Esophagus muscularis mucosa (tissue), 3 donors: ENCODE results near the gene CTSD.

Source experiments
- CTCF ChIP-seq, 3 experiments: fragments of 200-600 bp in 2 of 3; fragments of 450-650 bp in 1 of 3; sonication (generic) in 2 of 3; IDR thresholded peaks; one replicate each; pipeline ENCODE4 v1.5.1; 2017 to 2019; ENCODE audit warnings: antibody characterized with exemption in 3 of 3, mild to moderate bottlenecking in 2 of 3, moderate library complexity in 1 of 3
- POLR2A ChIP-seq: fragments of 450-650 bp; IDR thresholded peaks from one replicate; pipeline ENCODE4 v1.6.1; 2017; ENCODE audit warnings: antibody characterized with exemption, moderate library complexity, mild to moderate bottlenecking, low read depth
- POLR2AphosphoS5 ChIP-seq, 2 donors: sonication (generic); formaldehyde crosslinking; IDR thresholded peaks; one replicate each; pipeline ENCODE4 v1.6.1; 2017; ENCODE audit warnings: antibody characterized with exemption in 2 of 2

DNA sequence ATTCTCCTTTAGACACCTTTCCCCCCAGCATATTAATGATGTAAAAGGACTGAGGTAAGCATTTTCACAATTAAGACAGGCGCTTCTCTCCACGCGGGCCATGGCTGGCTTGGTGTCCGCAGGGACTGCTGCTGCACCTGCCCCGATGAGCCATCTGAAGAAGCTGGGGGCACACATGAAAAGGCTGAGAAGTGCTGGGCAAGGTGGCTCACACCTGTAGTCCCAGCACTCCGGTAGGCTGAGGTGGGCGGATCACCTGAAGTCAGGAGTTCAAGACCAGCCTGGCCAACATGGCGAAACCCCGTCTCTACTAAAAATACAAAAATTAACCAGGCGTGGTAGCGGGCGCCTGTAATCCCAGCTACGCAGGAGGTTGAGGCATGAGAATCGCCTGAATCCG lies 45.4 kb downstream of the CTSD start:
- no peak for TF ChIP-seq CTCF (IDR thresholded peaks at IDR 0.05)
- TF ChIP-seq POLR2AphosphoS5 (IDR thresholded peaks at IDR 0.05): no peak
- TF ChIP-seq POLR2A: no peak
